Heart left ventricle (tissue), 16 donors: ENCODE measurements around the gene PPP4R1. TPM values are rescaled to one million over a fixed set of nuclear protein-coding genes. Genes with fewer than 3 reads are reported as not detected.

ENCODE experiments used
- ATAC-seq, 4 donors: fragments of 200-7000 bp; cut with Tn5 transposase; one replicate each; pipeline ENCODE4 v1.9.1; 2020 to 2022; ENCODE audit warnings: moderate library complexity in 4 of 4, mild to moderate bottlenecking in 3 of 4, moderate number of reproducible peaks in 1 of 4
- DNase-seq, 5 donors: peaks; one replicate each; pipeline ENCODE4 v3.0.0-alpha.2; 2020
- H3K27ac ChIP-seq, 12 donors: fragments of 200-600 bp; sonication (generic) in 4 of 12; one replicate each; pipeline versions ENCODE4 v1.5.0 to v1.8.0; 2016 to 2022; ENCODE audit warnings: mild to moderate bottlenecking in 2 of 12
- H3K27me3 ChIP-seq, 9 donors: fragments of 200-600 bp; sonication (generic) in 2 of 9; one replicate each; pipeline versions ENCODE4 v1.5.1 to v1.8.0; 2016 to 2022; ENCODE audit warnings: mild to moderate bottlenecking in 3 of 9
- H3K36me3 ChIP-seq, 9 donors: fragments of 200-600 bp; sonication (generic) in 2 of 9; one replicate each; pipeline versions ENCODE4 v1.5.0 to v1.8.0; 2018 to 2022; ENCODE audit warnings: mild to moderate bottlenecking in 2 of 9
- H3K4me1 ChIP-seq, 12 donors: fragments of 200-600 bp; sonication (generic) in 4 of 12; one replicate each; pipeline versions ENCODE4 v1.5.0 to v1.8.0; 2016 to 2022; ENCODE audit warnings: mild to moderate bottlenecking in 3 of 12
- H3K4me3 ChIP-seq, 12 donors: fragments of 200-600 bp; sonication (generic) in 4 of 12; one replicate each; pipeline versions ENCODE4 v1.5.0 to v1.8.0; 2017 to 2022; ENCODE audit warnings: mild to moderate bottlenecking in 9 of 12, moderate library complexity in 4 of 12
- H3K9me3 ChIP-seq, 12 donors: fragments of 200-600 bp; sonication (generic) in 4 of 12; one replicate each; pipeline versions ENCODE4 v1.5.0 to v1.8.0; 2016 to 2022; ENCODE audit warnings: mild to moderate bottlenecking in 1 of 12
- CTCF ChIP-seq, 12 donors: fragments of 200-600 bp; sonication (generic) in 4 of 12; IDR thresholded peaks; one replicate each; pipeline versions ENCODE4 v1.5.0 to v1.8.0; 2018 to 2022; ENCODE audit warnings: antibody characterized with exemption in 12 of 12, mild to moderate bottlenecking in 5 of 12
- POLR2A ChIP-seq, 2 donors: fragments of 450-650 bp; IDR thresholded peaks; one replicate each; pipeline ENCODE4 v1.6.1; 2017; ENCODE audit warnings: antibody characterized with exemption in 2 of 2, mild to moderate bottlenecking in 2 of 2, moderate library complexity in 2 of 2
- WGBS, 4 donors: extraction: QIAGEN DNeasy Blood & Tissue Kit in 2 of 4; methylation state at CpG; one replicate each; pipeline versions ENCODE4 v1.1.5 to v1.1.7; 2013 to 2018; 5-methylcytosine and 5-hydroxymethylcytosine counted together
- intact Hi-C, 10 donors: fragments of 100-400 bp; cut with DNase I; formaldehyde crosslinking; loops; one replicate each; pipeline versions ENCODE4 v1.11.1 to v1.14.2; 2022
- polyA plus RNA-seq, 2 donors: library from polyadenylated mRNA; stranded (reverse); fragments of 200-250 nt; gene quantifications; one replicate each; pipeline ENCODE4 v1.2.3, GENCODE V29; 2013
- total RNA-seq, 9 donors: library from RNA; depleted of rRNA in 2 of 9; stranded (reverse); fragments of >200 nt in 2 of 9; fragmentation: NEBNext Ultra II Directional in 3 of 9; extraction: Animal tissue kit (Norgen Biotek cat#: 25700) in 3 of 9; gene quantifications; one replicate each; pipeline versions ENCODE4 v1.1.0 to v1.2.4, GENCODE V29; 2016 to 2023
- donor health status: ischemic (EF 13 %, LVEDD 7.1; RV severe dilation, severe dysfunction).
- donor health status: healthy with polysubstance abuse.
- donor health status: DM: no; HTN: yes; CAD: no.
- donor health status: DM: no; HTN: no; CAD: no.
- donor health status: ischemic (EF 25% LVEDD 6.9; RV normal size, moderate dysfunction).
- donor health status: ischemic (EF 25% LVEDD 5.7; RV mildly dilated, moderate dysfunction).
- donor health status: healthy.
- donor health status: DM: yes; HTN: yes; CAD: no.
- donor health status: ischemic (EF 35%, LVEDD 5.7; RV mildly dilated, moderate dysfunction).
- donor health status: nonischemic (EF 11% LVEDD 7.7; RV severe dilation, severe dysfunction).
- donor health status: DM: yes; HTN: yes; CAD: no.
- donor health status: PGD.
- donor health status: ischemic (EF 29% LVEDD 5.4; RV normal size, mild dysfunction).
- donor health status: nonischemic (EF 23%, LVEDD 6.1; RV moderate dilation, normal function).

Gene PPP4R1
- total and polyA plus RNA-seq, 11 donors: 13.9 to 81.3 (median 59.8) TPM

GRCh38 chr18:9634856-9635255, 20.5 kb upstream of the PPP4R1 start:
- DNase-seq (no peak), ATAC-seq (no peak)
- no peak overlapping the region for H3K4me3 ChIP-seq
- H3K9me3 ChIP-seq: peaks cover 0 to 8% (median 0%) of the 10 kb centered on the region in 12 donors
- TF ChIP-seq POLR2A (IDR thresholded peaks at IDR 0.05) (no peak), CTCF (IDR thresholded peaks at IDR 0.05) (no peak)
- H3K4me1 ChIP-seq: peaks cover 0 to 9% (median 0%) of the 10 kb centered on the region in 12 donors
- no peaks in the 10 kb centered on the region for H3K27me3 ChIP-seq
- no peak overlapping the region for H3K27ac ChIP-seq
- no peaks in the 10 kb centered on the region for H3K36me3 ChIP-seq
- intact Hi-C loops: no loop called here
- WGBS, 4 donors: 93 to 96% (median 95%) methylated on average over 8 of the region's 8 CpGs

- Histone ChIP-seq H3K27ac (no peak overlapping the region), H3K36me3 (no peaks in the 10 kb centered on the region), H3K4me1 (peaks cover 0 to 9% (median 0%) of the 10 kb centered on the region in 12 donors), H3K4me3 (no peak overlapping the region), H3K27me3 (no peaks in the 10 kb centered on the region), H3K9me3 (peaks cover 0 to 8% (median 0%) of the 10 kb centered on the region in 12 donors)
- ATAC-seq: peak in 1 of 4 donors; percentile 53
- intact Hi-C loops: no loop called here
- DNase-seq: no peak
- 40 to 48% (median 43%) methylated on average over 5 of the region's 5 CpGs for WGBS, 4 donors
- TF ChIP-seq CTCF (IDR thresholded peaks at IDR 0.05): no peak
- TF ChIP-seq POLR2A (IDR thresholded peaks at IDR 0.05): no peak
Measured at GRCh38 chr18:9631814-9632496, 17.6 kb upstream of the PPP4R1 start.

GRCh38 chr18:9630444-9630843, 16.1 kb upstream of the PPP4R1 start:
- Histone ChIP-seq H3K9me3 (peaks cover 0 to 5% (median 0%) of the 10 kb centered on the region in 12 donors), H3K4me3 (no peak overlapping the region), H3K36me3 (no peaks in the 10 kb centered on the region), H3K4me1 (peaks cover 0 to 9% (median 0%) of the 10 kb centered on the region in 12 donors), H3K27me3 (no peaks in the 10 kb centered on the region), H3K27ac (no peak overlapping the region)
- TF ChIP-seq POLR2A (IDR thresholded peaks at IDR 0.05) (no peak), CTCF (IDR thresholded peaks at IDR 0.05) (no peak)
- no peak for ATAC-seq
- DNase-seq: no peak
- WGBS, 4 donors: 72 to 82% (median 77%) methylated on average over 8 of the region's 8 CpGs
- intact Hi-C loops: no loop called here

GRCh38 chr18:9629709-9630108, 15.3 kb upstream of the PPP4R1 start:
- no peaks in the 10 kb centered on the region for H3K27me3 ChIP-seq
- H3K4me3 ChIP-seq: no peak overlapping the region
- H3K4me1 ChIP-seq: peaks cover 0 to 9% (median 0%) of the 10 kb centered on the region in 12 donors
- WGBS, 4 donors: 75 to 84% (median 78%) methylated on average over 4 of the region's 4 CpGs
- H3K36me3 ChIP-seq: no peaks in the 10 kb centered on the region
- ATAC-seq (peak in 2 of 4 donors; percentile 34 to 45), DNase-seq (no peak)
- TF ChIP-seq CTCF (IDR thresholded peaks at IDR 0.05): no peak
- no peak for TF ChIP-seq POLR2A (IDR thresholded peaks at IDR 0.05)
- intact Hi-C loops: no loop called here
- no peak overlapping the region for H3K27ac ChIP-seq
- no peaks in the 10 kb centered on the region for H3K9me3 ChIP-seq
